SU-DHL-6 (cell line): ENCODE results near the gene LIN28B.

Source experiments
- H2AFZ ChIP-seq: fragments of 200-600 bp; sonication (generic); 2 replicates; pipeline ENCODE4 v1.6.1; 2014; ENCODE audit warnings: low read depth, mild to moderate bottlenecking, moderate library complexity, mixed read lengths, antibody characterized with exemption, low read length; ENCODE audit not compliant: severe bottlenecking
- H3F3A ChIP-seq: fragments of 200-600 bp; shearing (Covaris generic); 2 replicates; pipeline ENCODE4 v1.6.0; 2016; ENCODE audit warnings: antibody characterized with exemption, mild to moderate bottlenecking; ENCODE audit not compliant: insufficient read depth
- H3K27ac ChIP-seq: fragments of 200-600 bp; sonication (generic); 2 replicates; pipeline ENCODE4 v1.5.1; 2016; ENCODE audit warnings: low read depth, mild to moderate bottlenecking, low read length, moderate library complexity, mixed read lengths
- H3K27me3 ChIP-seq: fragments of 200-600 bp; sonication (generic), shearing (Covaris generic); 2 replicates; pipeline ENCODE4 v1.6.0; 2014; ENCODE audit warnings: mild to moderate bottlenecking, low read length
- H3K36me3 ChIP-seq: fragments of 200-600 bp; sonication (generic); 2 replicates; pipeline ENCODE4 v1.6.1; 2014; ENCODE audit warnings: mild to moderate bottlenecking, low read length, mixed read lengths
- H3K4me2 ChIP-seq: fragments of 300-600, 200-600 bp; shearing (Covaris generic), sonication (generic); 2 replicates; pipeline ENCODE4 v1.6.0; 2014; ENCODE audit warnings: low read length, low read depth, mild to moderate bottlenecking; ENCODE audit not compliant: poor library complexity, severe bottlenecking
- H3K4me3 ChIP-seq: fragments of 200-600 bp; sonication (generic); 2 replicates; pipeline ENCODE4 v1.5.1; 2014; ENCODE audit warnings: antibody characterized with exemption, low read length, mild to moderate bottlenecking, mixed read lengths; ENCODE audit not compliant: insufficient read depth, poor library complexity, severe bottlenecking
- H3K79me2 ChIP-seq: fragments of 200-600 bp; sonication (generic); 2 replicates; pipeline ENCODE4 v1.6.1; 2014; ENCODE audit warnings: mild to moderate bottlenecking, low read length, moderate library complexity; ENCODE audit not compliant: insufficient read depth
- H3K9ac ChIP-seq: fragments of 200-600 bp; sonication (generic); 2 replicates; pipeline ENCODE4 v1.7.0; 2014; ENCODE audit warnings: mild to moderate bottlenecking, low read length
- H3K9me2 ChIP-seq: fragments of 200-600 bp; sonication (generic); replicated peaks from 2 replicates; pipeline ENCODE4 v1.6.1; 2014; ENCODE audit warnings: low read length; ENCODE audit not compliant: insufficient read depth
- H3K9me3 ChIP-seq: fragments of 200-600 bp; sonication (generic); 2 replicates; pipeline ENCODE4 v1.6.1; 2014; ENCODE audit warnings: low read length, mixed read lengths; ENCODE audit not compliant: insufficient read depth
- H4K20me1 ChIP-seq: fragments of 200-600 bp; sonication (generic); 2 replicates; pipeline ENCODE4 v1.6.1; 2014; ENCODE audit warnings: low read depth, mild to moderate bottlenecking, antibody characterized with exemption, low read length, moderate library complexity, mixed read lengths
- EZH2phosphoT487 ChIP-seq: fragments of 200-600 bp; sonication (generic), shearing (Covaris generic); conservative IDR thresholded peaks from 2 replicates; pipeline ENCODE4 v1.6.1; 2018; ENCODE audit warnings: mild to moderate bottlenecking, antibody characterized with exemption, low read length, moderate library complexity, mixed read lengths
- TF ChIP-seq, protein P1 (sequence below): fragments of 200-600 bp; sonication (generic); IDR thresholded peaks from one replicate; pipeline ENCODE4 v1.5.1; 2017; ENCODE audit warnings: antibody characterized with exemption, mild to moderate bottlenecking, low read length, moderate library complexity; ENCODE audit not compliant: insufficient read depth, poor library complexity, severe bottlenecking

The LIN28B gene

DNA sequence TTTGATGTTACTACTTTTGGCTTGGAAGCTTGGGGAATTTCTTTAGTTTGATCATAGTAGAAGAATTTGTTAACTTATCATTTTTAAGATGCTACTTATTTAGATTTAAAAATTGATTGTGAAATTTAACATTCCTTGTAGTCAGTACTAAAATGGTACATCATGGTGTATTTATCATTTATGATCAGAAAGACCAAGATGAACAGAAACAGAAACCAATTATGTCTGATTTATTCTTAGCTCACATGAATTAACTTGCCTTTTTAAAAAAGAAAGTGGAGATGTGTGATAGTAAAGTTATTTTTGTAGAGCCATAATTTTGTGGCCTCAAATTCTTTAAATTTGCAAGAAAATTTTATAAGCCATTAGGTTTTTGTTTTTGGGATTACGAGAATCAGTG is 77.6 kb downstream of the LIN28B start:
- no peaks in the 10 kb centered on the region for H4K20me1 ChIP-seq
- H2AFZ ChIP-seq: no peak overlapping the region
- TF ChIP-seq EZH2phosphoT487: no peak
- TF ChIP-seq, protein P1, sequence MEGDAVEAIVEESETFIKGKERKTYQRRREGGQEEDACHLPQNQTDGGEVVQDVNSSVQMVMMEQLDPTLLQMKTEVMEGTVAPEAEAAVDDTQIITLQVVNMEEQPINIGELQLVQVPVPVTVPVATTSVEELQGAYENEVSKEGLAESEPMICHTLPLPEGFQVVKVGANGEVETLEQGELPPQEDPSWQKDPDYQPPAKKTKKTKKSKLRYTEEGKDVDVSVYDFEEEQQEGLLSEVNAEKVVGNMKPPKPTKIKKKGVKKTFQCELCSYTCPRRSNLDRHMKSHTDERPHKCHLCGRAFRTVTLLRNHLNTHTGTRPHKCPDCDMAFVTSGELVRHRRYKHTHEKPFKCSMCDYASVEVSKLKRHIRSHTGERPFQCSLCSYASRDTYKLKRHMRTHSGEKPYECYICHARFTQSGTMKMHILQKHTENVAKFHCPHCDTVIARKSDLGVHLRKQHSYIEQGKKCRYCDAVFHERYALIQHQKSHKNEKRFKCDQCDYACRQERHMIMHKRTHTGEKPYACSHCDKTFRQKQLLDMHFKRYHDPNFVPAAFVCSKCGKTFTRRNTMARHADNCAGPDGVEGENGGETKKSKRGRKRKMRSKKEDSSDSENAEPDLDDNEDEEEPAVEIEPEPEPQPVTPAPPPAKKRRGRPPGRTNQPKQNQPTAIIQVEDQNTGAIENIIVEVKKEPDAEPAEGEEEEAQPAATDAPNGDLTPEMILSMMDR: no peak
- no peaks in the 10 kb centered on the region for H3K9me3 ChIP-seq
- no peak overlapping the region for H3K27ac ChIP-seq
- no peak overlapping the region for H3K4me3 ChIP-seq
- H3F3A ChIP-seq: no peaks in the 10 kb centered on the region
- no peaks in the 10 kb centered on the region for H3K27me3 ChIP-seq
- no peaks in the 10 kb centered on the region for H3K36me3 ChIP-seq
- no peak overlapping the region for H3K9ac ChIP-seq
- H3K9me2 ChIP-seq: no peaks in the 10 kb centered on the region
- H3K4me2 ChIP-seq: no peak overlapping the region
- H3K79me2 ChIP-seq: no peaks in the 10 kb centered on the region

DNA sequence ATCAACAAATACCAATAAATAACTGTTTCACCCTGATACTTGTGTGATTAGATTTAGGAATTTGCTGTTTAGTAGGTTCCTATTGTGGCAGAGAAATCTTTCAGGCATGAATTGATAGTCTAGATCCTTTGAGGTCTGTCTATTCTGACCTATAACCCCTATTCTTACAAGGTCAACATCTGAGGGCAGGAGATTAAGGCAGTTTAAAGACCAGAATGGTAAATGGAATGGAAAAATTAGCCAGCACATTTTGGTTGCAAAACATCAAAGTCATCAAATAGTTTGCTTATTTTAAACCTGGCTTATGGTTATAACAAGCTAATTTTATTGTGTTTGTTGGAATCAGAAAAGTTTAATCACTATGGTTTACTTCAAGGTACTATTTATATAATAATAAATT is 78.4 kb downstream of the LIN28B start:
- Histone ChIP-seq H3K4me3 (no peak overlapping the region), H3K9ac (no peak overlapping the region), H3K4me2 (no peak overlapping the region), H3K27me3 (no peaks in the 10 kb centered on the region), H4K20me1 (no peaks in the 10 kb centered on the region), H3K79me2 (no peaks in the 10 kb centered on the region), H3K36me3 (no peaks in the 10 kb centered on the region), H3F3A (no peaks in the 10 kb centered on the region), H2AFZ (no peak overlapping the region), H3K9me3 (no peaks in the 10 kb centered on the region), H3K27ac (no peak overlapping the region), H3K9me2 (no peaks in the 10 kb centered on the region)
- no peak for TF ChIP-seq EZH2phosphoT487
- TF ChIP-seq, protein P1: no peak

- Histone ChIP-seq H3K27ac (no peak overlapping the region), H3K9me3 (no peaks in the 10 kb centered on the region), H3K4me2 (no peak overlapping the region), H3K9ac (no peak overlapping the region), H3K9me2 (no peaks in the 10 kb centered on the region), H3K36me3 (no peaks in the 10 kb centered on the region), H3K27me3 (no peaks in the 10 kb centered on the region), H3K79me2 (no peaks in the 10 kb centered on the region), H3K4me3 (no peak overlapping the region), H3F3A (no peaks in the 10 kb centered on the region), H4K20me1 (no peaks in the 10 kb centered on the region), H2AFZ (no peak overlapping the region)
- TF ChIP-seq, protein P1: no peak
- TF ChIP-seq EZH2phosphoT487: no peak
Observed at GRCh38 chr6:105036351-105036750, 79.4 kb downstream of the LIN28B start.

- no peaks in the 10 kb centered on the region for H3K9me3 ChIP-seq
- H3K9me2 ChIP-seq: no peaks in the 10 kb centered on the region
- H3K4me2 ChIP-seq: no peak overlapping the region
- no peak overlapping the region for H3K27ac ChIP-seq
- no peak overlapping the region for H3K4me3 ChIP-seq
- TF ChIP-seq, protein P1: no peak
- no peak for TF ChIP-seq EZH2phosphoT487
- H3K79me2 ChIP-seq: no peaks in the 10 kb centered on the region
- no peaks in the 10 kb centered on the region for H3K27me3 ChIP-seq
- H3F3A ChIP-seq: no peaks in the 10 kb centered on the region
- H3K9ac ChIP-seq: no peak overlapping the region
- no peaks in the 10 kb centered on the region for H3K36me3 ChIP-seq
- H4K20me1 ChIP-seq: no peaks in the 10 kb centered on the region
- H2AFZ ChIP-seq: no peak overlapping the region
Observed at GRCh38 chr6:105038259-105038658, 81.4 kb downstream of the LIN28B start.
